NCI-H526 (cell line): ENCODE data around the gene NUBP2.
A peak's percentile ranks its signal among the peaks of the same experiment; 100 is the strongest.

Source experiments
- DNase-seq, 2 experiments: peaks; one replicate each; lab custom pipeline; 2025; lab: John Stamatoyannopoulos, UW

NUBP2 gene

DNA sequence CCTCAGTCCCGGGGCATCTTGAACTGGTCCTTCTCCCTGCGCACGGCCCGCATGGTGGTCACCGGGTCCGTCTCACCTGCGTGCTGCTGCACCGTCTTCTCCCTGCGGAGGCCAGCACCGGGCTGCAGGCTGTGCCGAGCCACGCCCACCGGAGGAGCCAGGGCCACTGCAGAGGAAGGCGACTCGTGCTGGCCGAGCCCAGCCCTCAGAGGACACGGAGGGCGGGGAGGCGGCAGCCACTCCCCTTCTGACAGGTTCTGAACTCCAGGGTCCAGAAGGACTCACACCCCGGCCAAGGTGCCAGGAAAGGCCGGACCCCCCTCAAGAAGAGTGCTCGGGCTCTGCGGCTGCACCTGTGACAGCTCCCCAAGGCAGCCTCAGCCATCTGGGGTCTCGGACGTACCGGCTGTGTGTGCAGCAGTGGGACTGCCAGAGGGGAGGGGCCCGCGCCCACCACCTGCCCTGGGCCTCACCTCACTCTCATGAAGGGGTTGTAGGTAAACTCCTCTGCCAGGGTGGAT lies 26.6 kb downstream of the NUBP2 start:
- no peak for DNase-seq

DNA sequence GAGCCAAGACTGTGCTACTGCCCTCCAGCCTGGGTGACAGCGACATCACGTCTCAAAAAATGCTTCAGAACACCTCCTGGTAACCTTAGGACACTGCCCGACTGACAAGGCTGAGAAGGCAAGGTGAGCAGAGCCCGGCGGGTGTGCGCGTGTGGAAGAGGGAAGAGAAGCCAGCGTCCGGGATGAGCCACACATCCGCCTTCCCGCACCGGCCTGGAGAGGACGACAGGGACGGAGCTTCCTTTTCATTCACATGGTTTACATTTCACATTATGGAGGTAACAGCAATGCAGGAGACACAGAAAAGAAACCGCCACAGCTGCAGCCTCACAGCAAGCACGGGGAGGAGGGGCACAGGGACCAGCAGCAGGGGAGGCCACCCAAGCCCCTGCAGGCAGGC lies 27.3 kb downstream of the NUBP2 start:
- no peak for DNase-seq

DNA sequence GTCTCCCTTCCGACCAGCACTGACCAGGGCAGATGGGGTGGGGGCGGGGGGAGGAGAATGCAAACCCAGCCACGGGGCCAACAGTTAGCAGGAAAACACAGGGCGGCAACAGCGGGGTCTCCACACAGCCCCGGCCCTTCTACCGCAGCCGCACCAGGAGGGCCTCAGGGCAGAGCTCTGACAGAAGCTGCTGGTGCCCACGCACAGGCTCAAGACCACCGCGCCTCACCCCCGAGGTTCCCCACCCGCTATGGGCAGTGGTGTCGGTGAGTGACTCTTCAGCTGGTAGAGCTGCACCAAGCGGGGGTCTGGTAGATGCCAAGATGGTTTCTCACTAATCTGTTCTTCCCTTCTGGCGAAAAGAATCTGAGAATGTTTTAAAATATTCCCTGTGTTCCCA lies 27.8 kb downstream of the NUBP2 start:
- no peak for DNase-seq

DNA sequence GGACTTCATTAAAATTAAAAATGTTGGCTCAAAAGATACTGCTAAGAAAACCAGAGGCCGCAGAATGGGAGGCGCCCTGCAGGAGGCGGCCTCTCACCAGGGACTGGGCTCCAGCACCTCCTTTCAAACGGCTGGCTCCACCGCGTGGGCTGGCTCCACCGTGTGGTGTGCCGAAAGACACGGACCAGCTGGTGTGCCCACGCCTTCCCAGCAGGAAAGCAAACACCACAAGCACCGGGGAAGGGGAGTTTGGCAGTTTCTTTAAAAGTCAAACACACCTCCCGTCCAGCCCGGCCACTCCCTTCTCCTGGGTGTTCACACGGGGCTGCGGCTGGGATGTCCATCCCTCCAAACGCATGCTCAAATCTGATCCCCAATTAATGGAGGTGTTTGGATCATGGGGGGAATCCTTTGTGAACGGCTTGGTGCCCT lies 30.0 kb downstream of the NUBP2 start:
- peak; percentile 3 to 67 for DNase-seq

DNA sequence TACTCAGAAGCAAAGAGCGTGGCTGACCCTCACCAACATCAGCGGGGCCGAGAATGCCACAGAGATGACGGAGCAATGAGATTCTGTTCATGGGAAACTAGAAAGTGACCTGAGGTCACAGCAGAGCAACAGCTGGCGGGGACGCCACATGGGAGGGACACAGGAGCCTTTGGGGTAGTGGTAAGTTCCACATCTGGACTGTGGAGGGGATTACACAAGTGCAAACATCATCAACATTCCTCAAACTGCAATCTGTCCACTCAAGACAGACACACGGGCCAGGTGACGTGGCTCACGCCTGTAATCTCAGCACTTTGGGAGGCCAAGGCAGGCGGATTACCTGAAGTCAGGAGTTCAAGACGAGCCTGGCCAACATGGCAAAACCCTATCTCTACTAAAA lies 32.7 kb downstream of the NUBP2 start:
- DNase-seq = no peak

DNA sequence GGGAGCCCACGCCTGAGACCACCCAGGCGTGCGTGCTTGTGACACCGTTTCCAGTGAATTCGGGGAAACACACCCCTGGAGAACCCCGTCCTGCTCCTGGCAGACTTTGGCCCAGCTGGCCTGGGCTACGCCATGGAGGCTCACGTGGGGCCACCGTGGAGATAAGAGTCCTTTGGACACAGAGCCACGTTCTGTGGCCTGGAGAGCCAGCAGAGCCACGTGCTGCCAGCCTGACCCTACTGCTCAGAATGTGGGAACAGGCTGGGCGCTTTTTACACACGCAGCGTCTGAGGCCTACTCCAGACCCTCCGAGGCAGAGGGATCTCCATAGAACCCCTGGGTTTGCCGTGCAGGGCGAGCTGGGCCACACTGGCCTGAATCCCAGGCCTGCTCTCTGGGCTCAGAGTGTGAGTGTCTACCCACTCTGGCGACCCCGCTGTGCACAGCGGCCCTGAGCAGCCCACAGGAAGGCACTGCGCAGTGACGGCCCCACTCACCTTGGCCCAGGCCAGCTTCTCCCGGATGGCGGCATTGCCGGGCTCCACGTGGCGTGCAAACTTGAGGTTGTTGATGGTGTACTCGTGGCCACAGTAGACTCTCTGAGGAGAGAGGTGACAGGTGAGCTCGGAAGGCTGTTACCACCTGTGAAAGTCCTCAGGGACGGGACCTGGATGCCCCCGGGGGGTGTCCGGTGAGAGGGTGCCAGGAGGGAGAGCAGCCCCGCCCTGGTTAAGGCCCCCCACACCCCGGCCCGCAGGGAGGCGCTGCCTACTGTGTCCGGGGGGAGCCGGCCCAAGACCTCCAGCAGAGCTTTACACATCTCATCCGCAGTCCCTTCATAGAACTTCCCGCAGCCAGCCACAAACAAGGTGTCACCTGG lies 33.9 kb downstream of the NUBP2 start:
- no peak for DNase-seq

DNA sequence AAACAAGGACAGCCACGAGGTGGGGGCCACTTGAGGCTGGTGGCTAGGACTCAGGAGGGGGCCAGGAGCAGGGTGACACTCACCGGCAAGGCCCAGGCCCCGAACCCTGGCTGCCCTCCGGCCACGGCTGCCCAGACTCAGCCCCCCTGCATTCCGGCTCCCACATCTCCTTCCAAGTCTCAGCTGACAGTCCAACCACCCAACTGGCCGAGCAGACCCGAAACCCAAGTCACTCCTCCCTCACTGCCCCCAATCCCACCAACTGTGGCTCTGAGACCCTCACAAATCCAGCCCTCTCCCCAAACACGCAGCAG lies 34.5 kb downstream of the NUBP2 start:
- DNase-seq = no peak

DNA sequence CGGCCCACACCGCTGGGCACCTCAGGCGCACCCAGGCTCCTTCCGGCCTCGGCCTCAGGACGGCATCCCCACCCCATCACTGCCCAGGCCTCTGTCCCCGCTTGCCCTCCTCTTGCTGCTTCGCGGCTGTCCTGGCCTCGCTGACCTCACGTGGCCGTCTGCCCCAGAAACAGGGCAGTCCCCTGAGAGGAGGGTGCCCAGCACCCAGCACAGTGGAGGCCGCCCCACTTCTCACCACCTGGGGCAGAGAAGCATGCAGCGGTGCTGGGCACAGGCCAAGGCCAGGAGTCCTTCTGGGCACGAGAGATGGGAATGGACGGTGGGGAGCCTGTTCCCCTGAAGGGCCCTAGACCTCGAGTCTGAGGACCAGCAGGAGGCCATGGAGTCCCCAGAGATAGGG lies 35.0 kb downstream of the NUBP2 start:
- no peak for DNase-seq

DNA sequence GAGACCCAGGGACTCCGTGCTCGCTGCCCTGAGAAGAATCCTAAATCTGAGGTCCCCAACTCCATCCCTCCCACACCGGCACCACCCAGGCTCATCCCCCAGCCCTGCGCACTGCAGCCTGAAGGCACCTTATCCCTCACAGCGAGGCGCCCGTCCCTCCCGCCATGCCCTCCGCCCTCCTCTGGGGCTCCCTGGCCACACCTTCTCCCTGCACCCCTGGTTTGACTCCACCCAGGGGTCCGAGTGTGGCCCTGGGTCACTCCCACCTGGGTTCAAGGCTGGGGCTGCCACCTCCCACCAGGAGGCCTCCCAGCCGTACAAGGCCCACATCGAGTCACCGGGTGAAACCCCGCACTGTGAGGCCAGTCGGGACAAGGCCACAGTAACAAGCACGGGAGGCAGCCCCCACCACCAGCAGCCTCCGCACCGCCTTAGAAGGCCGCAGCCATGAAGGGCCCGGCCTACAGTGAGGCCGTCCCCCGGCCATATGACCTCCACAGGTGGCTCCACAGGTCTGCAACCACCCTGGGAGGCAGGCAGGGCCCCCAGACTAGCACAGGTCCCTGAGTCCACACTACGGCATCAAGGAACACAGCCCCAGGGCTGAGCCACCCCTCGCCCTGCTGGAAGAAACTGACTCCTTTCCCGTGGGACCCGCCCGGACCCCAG lies 35.6 kb downstream of the NUBP2 start:
- DNase-seq = no peak

DNA sequence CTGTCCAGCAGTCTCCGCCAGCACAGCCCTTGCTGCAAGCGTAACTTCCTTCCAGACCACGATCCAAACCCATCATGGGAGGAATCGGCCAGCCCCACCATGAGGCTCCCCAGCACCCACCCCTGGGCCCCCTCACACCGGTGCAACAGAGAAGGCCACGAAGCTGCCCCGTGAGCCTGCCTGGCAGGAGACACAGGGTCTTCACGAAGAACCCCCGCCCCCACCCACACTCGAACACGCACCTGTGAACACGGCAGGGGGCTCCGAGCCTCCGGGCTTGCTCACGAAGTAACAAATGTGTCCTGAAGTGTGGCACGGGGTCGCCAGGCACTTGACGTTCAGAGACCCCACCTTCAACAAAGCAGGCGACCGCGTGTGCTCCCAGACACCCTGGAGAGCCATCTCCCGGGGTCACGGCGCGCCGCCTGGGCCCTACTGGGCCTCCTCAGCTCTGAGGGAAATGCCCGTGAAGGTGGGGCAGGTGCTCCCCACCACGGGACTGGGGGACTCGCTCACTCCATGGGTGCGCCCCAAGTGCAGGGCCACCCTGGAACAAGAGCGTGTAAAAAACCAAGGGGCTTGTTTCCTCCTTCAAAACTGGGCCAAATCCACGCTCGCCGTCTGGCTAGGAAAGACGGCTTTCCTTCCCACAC lies 36.2 kb downstream of the NUBP2 start:
- no peak for DNase-seq

DNA sequence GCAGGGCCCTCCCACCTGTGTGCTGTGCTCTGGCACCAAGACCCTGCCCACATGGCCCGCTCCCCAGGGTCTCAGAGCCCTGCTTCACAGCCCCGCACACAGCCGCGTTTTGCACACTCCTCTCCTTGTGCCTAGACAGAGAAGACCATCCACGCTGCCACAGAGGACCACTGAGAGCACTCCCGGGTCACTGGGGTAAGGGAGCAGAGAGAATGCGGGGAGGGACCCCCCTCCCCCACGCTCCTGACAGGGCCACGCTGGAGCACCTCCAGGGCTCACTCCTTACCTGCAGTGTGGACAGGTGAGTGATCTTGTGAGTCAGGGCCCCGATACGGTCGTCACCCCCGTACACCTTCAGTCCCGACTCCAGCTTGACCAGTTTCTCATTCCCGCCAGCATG lies 36.9 kb downstream of the NUBP2 start:
- no peak for DNase-seq

DNA sequence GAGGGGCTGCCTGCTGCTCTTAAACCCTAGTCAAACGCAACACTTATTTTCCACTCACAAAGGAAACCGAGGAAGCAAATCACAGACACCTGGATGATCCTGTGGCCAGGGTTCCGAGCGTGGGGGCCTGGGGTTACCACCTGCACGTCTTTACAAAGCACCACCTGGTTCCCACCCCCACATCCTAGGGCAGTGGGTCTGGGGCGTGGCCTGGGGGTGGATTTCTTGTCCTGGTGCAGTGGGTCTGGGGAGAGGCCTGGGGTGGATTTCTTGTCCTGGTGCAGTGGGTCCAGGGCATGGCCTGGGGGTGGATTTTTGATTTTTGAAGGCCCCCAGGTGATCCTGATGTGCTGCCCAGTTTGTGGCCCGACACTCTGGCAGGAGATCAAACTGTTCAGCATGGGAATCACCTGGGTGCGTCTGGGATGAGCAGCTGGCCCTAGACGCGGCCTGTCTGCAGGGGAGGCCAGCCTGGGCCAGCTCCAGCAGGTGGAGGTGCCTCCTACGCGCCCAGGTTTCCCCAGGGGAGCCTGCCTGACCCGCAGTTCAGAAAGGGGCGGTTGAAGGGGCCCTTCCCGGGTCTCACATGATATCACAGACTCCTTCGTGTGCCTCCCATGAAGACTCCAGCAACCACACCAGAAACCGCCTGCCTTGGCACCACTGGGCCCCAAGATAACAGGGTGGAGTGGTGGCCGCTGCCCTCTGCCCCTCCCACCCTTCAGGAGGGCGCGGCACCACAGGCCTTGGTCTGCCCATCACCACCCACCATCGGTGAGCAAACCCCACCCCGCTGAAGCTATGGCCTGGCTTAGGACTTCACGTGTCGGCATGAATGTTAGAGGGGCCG lies 37.6 kb downstream of the NUBP2 start:
- DNase-seq = no peak

DNA sequence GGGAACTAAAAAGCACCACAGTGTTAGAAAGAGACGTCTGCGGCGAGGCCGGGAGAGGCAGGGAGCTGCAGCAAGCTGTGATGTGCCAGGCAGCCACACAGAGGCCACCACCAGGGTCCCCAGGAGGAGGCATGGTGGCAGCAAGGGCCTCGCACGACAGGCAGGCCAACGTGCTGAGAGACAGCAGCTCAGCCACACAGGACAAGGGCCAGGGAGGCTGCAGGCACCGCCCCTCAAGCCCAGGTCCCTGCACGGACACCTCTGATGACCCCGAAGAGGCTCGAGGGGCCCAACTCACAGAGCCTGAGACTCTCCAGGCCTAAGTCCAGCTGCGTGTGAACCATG lies 38.2 kb downstream of the NUBP2 start:
- DNase-seq = no peak

DNA sequence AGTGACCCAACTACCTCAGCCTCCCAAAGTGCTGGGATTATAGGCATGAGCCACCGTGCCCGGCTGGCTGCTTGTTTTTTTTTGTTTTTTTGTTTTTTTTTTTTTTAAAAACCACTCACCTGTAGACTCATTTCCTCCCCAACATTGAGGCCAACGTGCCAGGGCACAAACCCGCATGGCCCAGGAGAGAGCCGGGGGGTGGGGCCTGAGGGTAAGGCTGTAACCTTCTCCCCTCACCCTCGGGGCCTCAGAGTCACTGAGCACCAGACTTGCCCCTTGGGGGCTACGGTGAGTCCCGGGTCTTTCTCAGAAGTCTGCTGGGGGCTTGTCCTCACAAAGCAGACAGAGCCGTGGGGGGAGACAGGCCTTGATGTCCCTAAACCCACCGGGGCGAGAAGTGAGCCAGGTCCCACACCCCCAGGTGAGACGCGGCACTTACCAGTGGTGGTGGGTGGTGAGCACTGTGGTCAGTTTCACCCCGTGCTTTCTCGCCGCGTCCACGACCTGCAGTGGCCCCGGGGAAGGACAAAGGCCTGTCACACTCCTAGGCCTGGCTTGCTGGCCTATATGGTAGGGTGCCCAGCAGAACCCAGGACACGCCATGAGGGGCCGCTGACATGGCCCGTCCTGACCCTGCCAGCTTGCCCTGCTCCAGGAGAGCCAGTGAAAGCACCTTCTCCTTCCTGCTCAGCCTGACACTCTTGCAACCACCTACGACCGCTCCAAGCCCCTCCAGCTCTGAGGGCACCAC lies 39.3 kb downstream of the NUBP2 start:
- DNase-seq = no peak

DNA sequence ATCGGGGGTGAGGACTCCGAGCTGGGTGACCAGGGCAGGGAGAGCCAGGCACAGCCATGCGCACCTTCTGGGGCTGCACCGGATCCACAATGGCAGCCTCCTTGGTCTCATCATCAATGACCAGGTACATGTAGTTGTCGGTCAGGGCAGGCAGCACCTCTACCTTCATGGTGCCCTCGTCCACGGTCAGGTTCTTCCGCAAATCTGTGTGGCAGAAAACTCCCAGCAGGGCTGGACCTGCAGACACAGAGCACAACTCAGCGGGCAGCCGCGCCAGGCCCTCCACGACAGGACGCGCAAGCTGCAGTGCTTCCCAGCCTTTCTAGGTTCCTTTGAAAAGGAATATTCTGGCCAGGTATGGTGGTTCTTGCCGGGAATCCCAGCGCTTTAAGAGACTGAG lies 40.0 kb downstream of the NUBP2 start:
- DNase-seq = no peak

DNA sequence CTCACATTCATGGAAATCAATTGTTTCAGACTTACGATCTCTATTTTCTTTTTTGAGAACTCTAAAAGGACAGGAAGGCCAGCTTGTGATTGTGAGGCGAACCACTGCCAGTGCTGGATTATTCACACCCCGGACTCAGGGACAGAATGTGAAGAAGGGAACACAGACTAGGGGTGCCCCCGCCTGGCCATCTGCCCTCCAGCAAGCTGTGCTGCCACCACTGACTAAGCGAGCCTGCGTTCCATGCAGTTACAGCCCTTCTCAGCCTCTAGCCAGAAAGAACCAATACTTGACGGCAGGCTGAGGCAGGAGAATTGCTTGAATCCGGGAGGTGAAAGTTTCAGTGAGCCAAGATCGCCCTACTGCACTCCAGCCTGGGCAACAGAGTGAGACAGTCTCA lies 41.1 kb downstream of the NUBP2 start:
- DNase-seq = peak in 1 of 2 experiments; percentile 35

DNA sequence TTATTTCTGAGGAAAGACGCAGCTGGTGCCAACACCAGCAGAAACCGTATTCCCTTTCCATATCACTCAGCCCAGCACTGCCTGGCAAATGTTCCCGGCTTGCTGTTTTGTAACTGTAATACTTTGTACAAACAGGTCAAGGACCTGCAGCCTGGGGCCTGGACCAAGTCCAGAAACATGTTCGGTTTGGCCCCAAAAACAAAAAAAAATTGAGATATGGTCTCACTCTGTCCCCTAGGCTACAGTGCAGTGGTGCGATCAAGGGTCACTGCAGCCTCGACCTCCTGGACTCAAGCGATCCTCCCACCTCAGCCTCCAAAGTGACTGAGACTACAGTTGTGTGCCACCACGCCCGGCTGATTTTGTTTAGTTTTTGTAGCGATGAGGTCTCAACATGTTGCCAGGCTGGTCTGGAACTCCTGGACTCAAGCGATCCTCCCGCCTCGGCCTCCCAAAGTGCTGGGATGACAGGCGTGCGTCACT lies 42.7 kb downstream of the NUBP2 start:
- no peak for DNase-seq

DNA sequence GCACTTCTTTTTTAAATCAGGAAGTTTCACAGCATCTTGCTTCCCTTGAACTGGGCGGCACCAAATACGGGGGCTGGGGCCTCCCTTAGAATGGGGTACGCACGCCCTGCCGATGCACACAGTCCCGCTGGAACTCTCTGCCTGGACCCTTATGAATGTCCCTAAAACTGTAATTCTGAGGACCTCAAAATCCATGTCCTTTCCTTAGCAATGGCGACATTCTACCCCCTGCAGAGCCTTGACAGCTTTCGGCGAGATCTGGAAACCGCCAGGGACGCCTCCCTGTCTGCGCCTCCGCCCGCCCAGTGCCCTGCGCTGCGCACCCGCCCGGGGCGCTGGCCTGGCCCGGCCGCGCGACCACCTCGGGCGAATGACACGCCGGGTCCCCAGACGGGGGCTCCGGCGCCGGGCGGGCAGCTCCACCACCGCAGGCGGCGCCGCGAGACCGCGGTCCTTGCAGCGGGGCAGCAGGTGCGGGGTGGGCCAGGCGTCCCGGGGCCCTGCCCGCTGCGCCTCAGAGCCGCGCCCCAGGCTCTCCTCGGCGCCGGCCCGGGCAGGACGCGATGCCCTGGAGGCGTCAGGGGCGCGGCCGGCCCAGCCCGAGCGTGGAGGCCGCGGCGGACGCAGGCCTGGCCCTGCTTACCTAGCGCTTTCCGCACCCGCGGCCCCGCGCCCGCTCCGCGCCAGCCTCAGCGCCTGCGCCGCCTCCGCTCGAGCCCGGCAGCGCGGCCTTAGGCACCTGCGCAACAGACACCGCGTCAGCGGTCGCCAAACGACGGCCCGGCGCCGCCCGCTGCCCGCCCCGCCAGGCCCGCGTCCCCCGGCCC lies 43.3 kb downstream of the NUBP2 start:
- peak in 1 of 2 experiments; percentile 71 for DNase-seq

DNA sequence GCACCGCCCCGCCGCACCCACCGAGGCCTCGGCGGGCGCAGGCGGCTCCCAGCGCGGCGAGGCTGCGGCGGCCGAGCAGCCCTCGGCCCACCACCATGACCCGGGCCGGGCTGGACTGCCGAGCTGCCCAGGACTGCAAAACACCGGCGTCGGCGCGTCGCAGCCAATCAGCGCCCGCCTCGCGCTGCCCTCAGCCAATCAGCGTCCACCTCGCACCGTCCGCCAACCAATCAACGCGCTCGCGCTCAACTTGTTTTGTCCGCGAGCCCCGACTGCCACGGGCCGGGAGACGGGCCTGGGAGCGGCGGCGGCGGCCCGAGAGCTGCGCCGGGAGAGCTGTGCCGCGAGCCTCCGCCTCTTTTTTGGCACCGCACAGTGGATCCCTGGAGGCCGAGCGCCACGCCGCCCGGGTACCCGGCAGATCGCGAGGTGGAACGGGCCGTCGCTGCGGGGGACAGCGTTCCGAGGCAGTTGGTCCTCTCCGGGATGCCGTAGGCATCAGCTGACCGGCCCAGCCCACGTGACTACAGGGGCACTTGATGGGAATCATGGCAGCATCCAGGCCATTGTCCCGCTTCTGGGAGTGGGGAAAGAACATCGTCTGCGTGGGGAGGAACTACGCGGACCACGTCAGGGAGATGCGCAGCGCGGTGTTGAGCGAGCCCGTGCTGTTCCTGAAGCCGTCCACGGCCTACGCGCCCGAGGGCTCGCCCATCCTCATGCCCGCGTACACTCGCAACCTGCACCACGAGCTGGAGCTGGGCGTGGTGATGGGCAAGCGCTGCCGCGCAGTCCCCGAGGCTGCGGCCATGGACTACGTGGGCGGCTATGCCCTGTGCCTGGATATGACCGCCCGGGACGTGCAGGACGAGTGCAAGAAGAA lies 44.2 kb downstream of the NUBP2 start, which contains the start of the genes FAHD1 and HAGH:
Gene FAHD1 (plus strand): TSS at position 516 of the 883 bp plus-strand sequence. CDS start 33 bp downstream, at position 549.
Gene HAGH (minus strand): TSS at position 135 of the 883 bp plus-strand sequence. CDS start 38 bp downstream, at position 97.
- DNase-seq = peak; percentile 55 to 90
